ENCODE results near the gene TEAD4.

- TF ChIP-seq CTCF (conservative IDR thresholded peaks at IDR 0.05) (no peak), EZH2 (IDR thresholded peaks at IDR 0.05; ENCODE audit: low read depth) (no peak)
These were observed 20.6 kb downstream of the TEAD4 start for GRCh38 chr12:2979806-2980205.

Data from PC-9 (cell line).